SK-MEL-5 (cell line): Measurements from ENCODE around the gene PRKAR1A. TPM values are rescaled to one million over a fixed set of nuclear protein-coding genes. Genes with fewer than 3 reads are reported as not detected.
"Not testable (repeated sequence)": the region's sequence is repeated elsewhere in the genome, so short reads cannot be mapped to it uniquely, and the experiment has no call there.

Source experiments
- DNase-seq: peaks from one replicate; pipeline ENCODE4 v3.0.0-alpha.2; 2016; ENCODE audit warnings: low read depth, low spot score
- in situ Hi-C: cut with HindIII; loops from 2 replicates; pipeline ENCODE4 v1.10.0; 2016; ENCODE audit warnings: low sequenced_read_pairs, high pct_unique_total_duplicates, low pct_unique_long_range_greater_than_20kb
- polyA plus RNA-seq, 2 experiments: library from polyadenylated mRNA; depleted of rRNA; stranded (reverse); fragments of >200 nt; gene quantifications; 2 replicates each; pipeline ENCODE4 v1.2.3, GENCODE V29; 2015
- total RNA-seq: library from RNA; depleted of rRNA; stranded (reverse); fragments of >200 nt; shearing (Covaris generic); gene quantifications from 2 replicates; pipeline ENCODE4 v1.2.3, GENCODE V29; 2014; rRNA removed

The PRKAR1A gene
- total RNA-seq, result 974 and 1,047 TPM in 2 replicates
- polyA plus RNA-seq (2015; cell fraction: cytosol; rRNA removed), result 806 and 839 TPM in 2 replicates
- polyA plus RNA-seq (2015; cell fraction: nucleus; rRNA removed), result 667 and 709 TPM in 2 replicates

- in situ Hi-C loops, result no loop called here
- DNase-seq, result peak; percentile 99
These were observed at the start of gene PRKAR1A for GRCh38 chr17:68512247-68512959. TSS of gene PRKAR1A (plus strand) at chr17:68512430. CDS start at chr17:68515400, 2,970 bp downstream.

- in situ Hi-C loops, result no loop called here
These were observed 48.8 kb upstream of the PRKAR1A start for GRCh38 chr17:68463211-68464019.

GRCh38 chr17:68468334-68468733, 43.9 kb upstream of the PRKAR1A start:
- DNase-seq, result no peak
- in situ Hi-C loops, result no loop called here

More at GRCh38 chr17:68463211-68464019, 48.8 kb upstream of the PRKAR1A start:
- no peak for DNase-seq

GRCh38 chr17:68468788-68469187, 43.4 kb upstream of the PRKAR1A start:
- in situ Hi-C loops, result no loop called here

GRCh38 chr17:68470961-68471360, 41.3 kb upstream of the PRKAR1A start:
- in situ Hi-C loops, result no loop called here
- DNase-seq, result peak; percentile 48

More at GRCh38 chr17:68468788-68469187, 43.4 kb upstream of the PRKAR1A start:
- DNase-seq, result no peak

GRCh38 chr17:68480885-68481284, 31.3 kb upstream of the PRKAR1A start:
- DNase-seq, result no peak
- in situ Hi-C loops, result no loop called here

- DNase-seq, result no peak
- in situ Hi-C loops, result no loop called here
These were observed 29.6 kb upstream of the PRKAR1A start for GRCh38 chr17:68482576-68483041.

- no peak for DNase-seq
- in situ Hi-C loops, result no loop called here
These were observed 27.8 kb upstream of the PRKAR1A start for GRCh38 chr17:68484458-68484857.

- in situ Hi-C loops, result no loop called here
- no peak for DNase-seq
These were observed 22.3 kb upstream of the PRKAR1A start for GRCh38 chr17:68489919-68490318.

- DNase-seq, result peak; percentile 52
- in situ Hi-C loops, result no loop called here
These were observed 20.6 kb upstream of the PRKAR1A start for GRCh38 chr17:68491381-68492231.

- in situ Hi-C loops, DNase-seq: not testable (repeated sequence)
These were observed 19.7 kb upstream of the PRKAR1A start for GRCh38 chr17:68492394-68493054.

GRCh38 chr17:68495081-68495480, 17.1 kb upstream of the PRKAR1A start:
- in situ Hi-C loops, result no loop called here
- DNase-seq, result no peak

- in situ Hi-C loops, result no loop called here
- no peak for DNase-seq
These were observed 14.3 kb upstream of the PRKAR1A start for GRCh38 chr17:68497885-68498319.

GRCh38 chr17:68498479-68499326, 13.5 kb upstream of the PRKAR1A start:
- in situ Hi-C loops, result no loop called here

GRCh38 chr17:68499587-68499986, 12.6 kb upstream of the PRKAR1A start:
- in situ Hi-C loops, result no loop called here
- DNase-seq, result no peak

More at GRCh38 chr17:68498479-68499326, 13.5 kb upstream of the PRKAR1A start:
- DNase-seq, result no peak

- in situ Hi-C loops, result no loop called here
- DNase-seq, result no peak
These were observed 11.2 kb upstream of the PRKAR1A start for GRCh38 chr17:68501074-68501473.
